Activated CD8-positive, alpha-beta memory T cell treated with anti-CD3 and anti-CD28 coated beads for 4 hours (primary cell): Measurements from ENCODE around the gene ARHGAP26.
"Not testable (repeated sequence)": the region's sequence is repeated elsewhere in the genome, so short reads cannot be mapped to it uniquely, and the experiment has no call there.

Source experiments
- DNase-seq, 2 donors: peaks; one replicate each; pipeline ENCODE4 v3.0.0-alpha.2; 2020; ENCODE audit warnings: low read depth in 2 of 2

The ARHGAP26 gene

GRCh38 chr5:143085319-143085917, 315.2 kb downstream of the ARHGAP26 start:
- no peak for DNase-seq

- no peak for DNase-seq
Measured at GRCh38 chr5:143086546-143086907, 316.4 kb downstream of the ARHGAP26 start.

- DNase-seq = no peak
Measured at GRCh38 chr5:143086908-143087637, 316.9 kb downstream of the ARHGAP26 start.

- DNase-seq = not testable (repeated sequence)
Measured at GRCh38 chr5:143088702-143089101, 318.5 kb downstream of the ARHGAP26 start.

- DNase-seq = not testable (repeated sequence)
Measured at GRCh38 chr5:143090044-143090443, 319.9 kb downstream of the ARHGAP26 start.

- DNase-seq = not testable (repeated sequence)
Measured at GRCh38 chr5:143092711-143093451, 322.7 kb downstream of the ARHGAP26 start.

- no peak for DNase-seq
Measured at GRCh38 chr5:143093452-143094086, 323.4 kb downstream of the ARHGAP26 start.

GRCh38 chr5:143094087-143094521, 323.9 kb downstream of the ARHGAP26 start:
- no peak for DNase-seq

- not testable (repeated sequence) for DNase-seq
Measured at GRCh38 chr5:143094608-143095007, 324.4 kb downstream of the ARHGAP26 start.

GRCh38 chr5:143101121-143101520, 330.9 kb downstream of the ARHGAP26 start:
- DNase-seq = no peak

- no peak for DNase-seq
Measured at GRCh38 chr5:143101725-143102386, 331.7 kb downstream of the ARHGAP26 start.

- DNase-seq = no peak
Measured at GRCh38 chr5:143102411-143102810, 332.2 kb downstream of the ARHGAP26 start.

GRCh38 chr5:143105216-143105905, 335.2 kb downstream of the ARHGAP26 start:
- DNase-seq = no peak

- no peak for DNase-seq
Measured at GRCh38 chr5:143106174-143106573, 336.0 kb downstream of the ARHGAP26 start.

- DNase-seq = no peak
Measured at GRCh38 chr5:143108498-143109128, 338.4 kb downstream of the ARHGAP26 start.

GRCh38 chr5:143110591-143110990, 340.4 kb downstream of the ARHGAP26 start:
- no peak for DNase-seq

GRCh38 chr5:143111799-143112198, 341.6 kb downstream of the ARHGAP26 start:
- DNase-seq = no peak

- no peak for DNase-seq
Measured at GRCh38 chr5:143113461-143113860, 343.3 kb downstream of the ARHGAP26 start.

GRCh38 chr5:143114481-143114880, 344.3 kb downstream of the ARHGAP26 start:
- DNase-seq = no peak

- no peak for DNase-seq
Measured at GRCh38 chr5:143115381-143115780, 345.2 kb downstream of the ARHGAP26 start.

GRCh38 chr5:143116814-143117213, 346.6 kb downstream of the ARHGAP26 start:
- DNase-seq = no peak
